NAMALWA (cell line): Measurements from ENCODE around the gene PLXNA1.
A peak's percentile ranks its signal among the peaks of the same experiment; 100 is the strongest.

Experiments used
- DNase-seq: peaks from one replicate; pipeline ENCODE4 v3.0.0-alpha.2; 2015; ENCODE audit warnings: low spot score

Gene PLXNA1

GRCh38 chr3:127002195-127003174, 19.6 kb downstream of the PLXNA1 start:
- DNase-seq = no peak

- DNase-seq = no peak
Measured at GRCh38 chr3:127003175-127003555, 20.2 kb downstream of the PLXNA1 start.

GRCh38 chr3:127003601-127004280, 20.8 kb downstream of the PLXNA1 start:
- DNase-seq = no peak

- no peak for DNase-seq
Measured at GRCh38 chr3:127004641-127005397, 21.9 kb downstream of the PLXNA1 start.

GRCh38 chr3:127005864-127006500, 23.1 kb downstream of the PLXNA1 start:
- no peak for DNase-seq

GRCh38 chr3:127006781-127007436, 24.0 kb downstream of the PLXNA1 start:
- no peak for DNase-seq

- DNase-seq = no peak
Measured at GRCh38 chr3:127008236-127008635, 25.3 kb downstream of the PLXNA1 start.

GRCh38 chr3:127009531-127009930, 26.6 kb downstream of the PLXNA1 start:
- no peak for DNase-seq

- no peak for DNase-seq
Measured at GRCh38 chr3:127011270-127011992, 28.5 kb downstream of the PLXNA1 start.

- DNase-seq = no peak
Measured at GRCh38 chr3:127012091-127012490, 29.2 kb downstream of the PLXNA1 start.

- no peak for DNase-seq
Measured at GRCh38 chr3:127013181-127013580, 30.3 kb downstream of the PLXNA1 start.

GRCh38 chr3:127013758-127014535, 31.0 kb downstream of the PLXNA1 start:
- no peak for DNase-seq

GRCh38 chr3:127014536-127015281, 31.8 kb downstream of the PLXNA1 start:
- no peak for DNase-seq

- peak; percentile 27 for DNase-seq
Measured at GRCh38 chr3:127015282-127016042, 32.5 kb downstream of the PLXNA1 start.

- no peak for DNase-seq
Measured at GRCh38 chr3:127016043-127016343, 33.1 kb downstream of the PLXNA1 start.

- DNase-seq = no peak
Measured at GRCh38 chr3:127016461-127016860, 33.5 kb downstream of the PLXNA1 start.

- no peak for DNase-seq
Measured at GRCh38 chr3:127017229-127017628, 34.3 kb downstream of the PLXNA1 start.

- no peak for DNase-seq
Measured at GRCh38 chr3:127017781-127018180, 34.9 kb downstream of the PLXNA1 start.
